ENCODE data around the gene CDC6.
"Not testable (repeated sequence)": the region's sequence is repeated elsewhere in the genome, so short reads cannot be mapped to it uniquely, and the experiment has no call there.

Gene CDC6

DNA sequence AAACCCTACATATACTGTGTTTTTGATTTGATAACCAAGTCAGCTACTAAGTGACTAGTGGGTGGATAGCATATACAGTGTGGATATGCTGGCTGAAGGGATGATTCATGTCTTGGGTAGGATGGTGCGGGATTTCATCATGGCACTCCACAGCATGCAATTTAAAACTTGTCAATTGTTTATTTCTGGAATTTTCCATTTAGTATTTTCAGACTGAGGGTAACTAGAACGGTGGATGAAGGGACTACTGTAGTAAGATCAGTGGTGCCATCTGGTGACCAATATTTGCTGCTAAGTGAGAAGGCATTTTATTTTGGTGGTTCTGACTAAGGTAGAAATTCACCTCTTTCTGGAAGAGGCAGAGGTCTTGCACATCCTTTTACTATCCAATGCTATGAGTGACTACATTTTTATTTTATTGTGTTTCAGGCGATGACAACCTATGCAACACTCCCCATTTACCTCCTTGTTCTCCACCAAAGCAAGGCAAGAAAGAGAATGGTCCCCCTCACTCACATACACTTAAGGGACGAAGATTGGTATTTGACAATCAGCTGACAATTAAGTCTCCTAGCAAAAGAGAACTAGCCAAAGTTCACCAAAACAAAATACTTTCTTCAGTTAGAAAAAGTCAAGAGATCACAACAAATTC lies 3.1 kb downstream of the CDC6 start:
- no peak for DNase-seq (ENCODE audit: low read depth in 3 of 3)

GRCh38 chr17:40291281-40291664 lies 3.6 kb downstream of the CDC6 start:
- DNase-seq (ENCODE audit: low read depth in 3 of 3) = no peak

GRCh38 chr17:40293363-40293762 lies 5.7 kb downstream of the CDC6 start:
- no peak for DNase-seq (ENCODE audit: low read depth in 3 of 3)

DNA sequence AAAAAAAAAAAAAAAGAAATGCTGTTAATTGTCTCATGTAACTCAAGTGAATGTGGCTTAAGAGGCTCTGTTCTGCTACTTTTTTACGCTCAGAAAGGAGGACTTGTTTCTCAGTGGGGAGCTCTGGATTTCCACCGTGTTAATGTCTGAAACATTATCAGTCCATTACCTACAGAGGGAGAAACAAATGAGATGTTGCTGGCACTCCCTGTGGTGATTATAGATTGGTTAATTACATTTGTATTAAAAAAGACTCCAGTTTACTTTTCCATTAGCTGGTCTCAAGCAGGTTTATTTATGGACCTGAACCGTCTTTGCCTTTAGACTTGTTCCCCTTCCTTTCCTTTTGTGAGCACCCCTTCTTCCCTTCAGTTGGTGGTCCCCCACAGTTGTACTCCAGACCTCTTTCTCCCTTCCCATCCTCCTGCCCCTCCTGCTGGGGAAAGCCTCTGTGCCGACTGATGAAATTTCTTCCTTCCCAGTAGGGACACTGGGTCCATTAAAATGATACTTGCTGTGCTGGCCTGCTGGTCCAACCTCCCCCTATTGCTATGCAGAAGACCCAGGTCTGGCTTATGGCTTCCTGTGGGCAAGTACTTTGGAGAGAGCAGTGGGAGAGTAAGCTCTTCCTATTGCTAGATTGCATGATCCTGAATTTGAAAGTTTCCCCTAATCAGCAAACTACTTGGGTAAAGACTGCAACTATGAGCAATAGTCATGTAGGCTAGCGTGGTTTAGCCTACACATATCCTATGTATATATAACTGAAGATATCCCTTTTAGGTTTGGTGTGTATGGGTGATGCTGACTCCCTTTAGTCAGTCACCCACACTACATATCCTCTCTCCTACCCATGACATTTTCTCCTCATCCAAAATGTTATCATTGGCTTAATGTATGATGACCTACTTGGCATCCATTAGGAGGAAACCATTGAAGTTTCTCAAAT lies 8.1 kb downstream of the CDC6 start:
- no peak for DNase-seq (ENCODE audit: low read depth in 3 of 3)

GRCh38 chr17:40297511-40297910 lies 9.8 kb downstream of the CDC6 start:
- no peak for DNase-seq (ENCODE audit: low read depth in 3 of 3)

DNA sequence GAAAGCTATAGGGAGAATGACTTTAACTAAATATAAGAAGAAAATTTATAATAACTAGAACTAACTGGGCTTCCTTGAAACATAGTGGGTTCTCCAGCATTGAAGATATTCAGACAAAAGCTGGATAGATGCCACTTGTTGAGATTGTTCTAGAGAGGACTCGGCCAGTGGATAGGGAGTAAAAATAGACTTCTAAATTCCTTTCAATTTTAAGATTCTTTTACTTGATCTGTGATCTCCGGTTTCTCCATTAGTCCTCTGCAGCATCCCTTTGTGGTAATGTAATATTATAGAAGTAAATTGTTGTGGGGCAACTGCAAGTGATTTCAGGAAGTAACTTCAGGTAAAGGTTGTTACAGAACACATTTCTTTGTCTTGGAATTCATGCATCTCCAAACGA lies 11.0 kb downstream of the CDC6 start:
- DNase-seq (ENCODE audit: low read depth in 3 of 3) = no peak

DNA sequence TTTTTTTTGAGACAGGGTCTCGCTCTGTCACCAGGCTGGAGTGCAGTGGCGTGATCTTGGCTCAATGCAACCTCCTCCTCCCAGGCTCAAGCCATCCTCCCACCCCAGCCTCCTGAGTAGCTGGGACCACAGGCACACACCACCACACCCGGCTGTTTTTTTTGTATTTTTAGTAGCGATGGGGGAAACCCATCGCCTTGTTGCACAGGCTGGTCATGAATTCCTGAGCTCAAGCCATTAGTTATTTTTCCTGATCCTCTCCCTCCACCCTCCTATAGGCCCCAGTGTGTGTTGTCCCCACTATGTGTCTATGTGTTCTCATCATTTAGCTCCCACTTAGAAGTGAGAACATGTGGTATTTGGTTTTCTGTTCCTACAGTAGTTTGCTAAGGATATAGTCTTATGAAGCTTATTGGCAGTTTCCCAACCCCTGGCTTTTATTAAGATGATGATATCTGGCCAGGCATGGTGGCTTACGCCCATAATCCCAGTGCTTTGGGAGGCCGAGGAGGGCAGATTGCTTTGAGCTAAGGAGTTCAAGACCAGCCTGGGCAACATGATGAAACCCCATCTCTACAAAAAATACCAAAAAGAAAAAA lies 11.6 kb downstream of the CDC6 start:
- DNase-seq (ENCODE audit: low read depth in 3 of 3) = not testable (repeated sequence)

DNA sequence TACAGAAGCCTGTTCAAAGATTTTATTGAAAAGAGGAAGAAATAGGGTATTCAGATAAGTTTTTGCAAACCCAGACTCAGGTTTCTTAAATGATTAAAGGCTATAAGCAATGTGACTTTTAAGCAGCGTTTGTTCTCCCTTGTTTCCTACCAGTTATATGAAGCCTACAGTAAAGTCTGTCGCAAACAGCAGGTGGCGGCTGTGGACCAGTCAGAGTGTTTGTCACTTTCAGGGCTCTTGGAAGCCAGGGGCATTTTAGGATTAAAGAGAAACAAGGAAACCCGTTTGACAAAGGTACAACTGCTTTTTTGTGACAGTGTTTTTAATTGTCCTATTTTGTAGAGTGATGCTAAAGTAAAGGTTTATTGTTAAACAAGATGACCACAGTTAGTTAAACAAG lies 13.6 kb downstream of the CDC6 start:
- DNase-seq (ENCODE audit: low read depth in 3 of 3) = no peak

- no peak for DNase-seq (ENCODE audit: low read depth in 3 of 3)
Measured at GRCh38 chr17:40303009-40303657, 15.5 kb downstream of the CDC6 start.

- no peak for DNase-seq (ENCODE audit: low read depth in 3 of 3)
Measured at GRCh38 chr17:40303708-40304551, 16.3 kb downstream of the CDC6 start.

GRCh38 chr17:40304552-40304863 lies 16.8 kb downstream of the CDC6 start:
- DNase-seq (ENCODE audit: low read depth in 3 of 3) = not testable (repeated sequence)

DNA sequence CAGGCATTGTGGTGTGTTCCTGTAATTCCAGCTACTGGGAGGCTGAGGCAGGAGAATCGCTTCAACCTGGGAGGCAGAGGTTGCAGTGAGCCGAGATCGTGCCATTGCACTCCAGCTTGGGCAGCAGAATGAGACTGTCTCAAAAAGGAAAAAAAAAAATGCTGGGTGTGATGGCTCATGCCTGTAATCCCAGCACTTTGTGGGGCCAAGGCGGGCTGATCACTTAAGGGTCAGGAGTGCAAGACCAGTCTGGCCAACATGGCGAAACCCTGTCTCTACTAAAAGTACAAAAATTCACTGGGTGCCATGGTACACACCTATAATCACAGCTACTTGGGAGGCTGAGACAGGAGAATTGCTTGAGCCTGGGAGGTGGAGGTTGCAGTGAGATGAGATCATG lies 17.2 kb downstream of the CDC6 start:
- DNase-seq (ENCODE audit: low read depth in 3 of 3) = not testable (repeated sequence)

DNA sequence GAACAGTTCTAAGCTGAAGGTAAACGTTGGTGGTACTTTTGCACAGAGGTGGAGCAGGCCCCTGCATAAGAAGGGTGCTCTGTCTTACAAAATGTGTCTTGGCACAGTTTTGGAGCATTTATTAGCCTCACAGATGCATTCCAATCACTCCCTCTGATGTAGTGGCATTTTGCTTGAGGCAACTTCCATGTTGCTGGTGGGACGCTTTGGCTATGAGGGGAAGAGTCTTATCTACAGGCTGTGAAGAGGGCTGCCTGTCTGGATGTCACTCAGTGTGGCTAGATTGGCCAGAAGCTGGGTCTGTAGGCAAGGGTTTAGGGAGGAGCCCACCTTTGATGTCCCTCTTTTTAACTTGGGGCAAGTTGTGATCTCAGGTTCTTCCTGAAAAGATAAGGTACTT lies 18.7 kb downstream of the CDC6 start:
- no peak for DNase-seq (ENCODE audit: low read depth in 3 of 3)

GRCh38 chr17:40307001-40307730 lies 19.5 kb downstream of the CDC6 start:
- DNase-seq (ENCODE audit: low read depth in 3 of 3) = no peak

- DNase-seq (ENCODE audit: low read depth in 3 of 3) = no peak
Measured at GRCh38 chr17:40307740-40308239, 20.1 kb downstream of the CDC6 start.

DNA sequence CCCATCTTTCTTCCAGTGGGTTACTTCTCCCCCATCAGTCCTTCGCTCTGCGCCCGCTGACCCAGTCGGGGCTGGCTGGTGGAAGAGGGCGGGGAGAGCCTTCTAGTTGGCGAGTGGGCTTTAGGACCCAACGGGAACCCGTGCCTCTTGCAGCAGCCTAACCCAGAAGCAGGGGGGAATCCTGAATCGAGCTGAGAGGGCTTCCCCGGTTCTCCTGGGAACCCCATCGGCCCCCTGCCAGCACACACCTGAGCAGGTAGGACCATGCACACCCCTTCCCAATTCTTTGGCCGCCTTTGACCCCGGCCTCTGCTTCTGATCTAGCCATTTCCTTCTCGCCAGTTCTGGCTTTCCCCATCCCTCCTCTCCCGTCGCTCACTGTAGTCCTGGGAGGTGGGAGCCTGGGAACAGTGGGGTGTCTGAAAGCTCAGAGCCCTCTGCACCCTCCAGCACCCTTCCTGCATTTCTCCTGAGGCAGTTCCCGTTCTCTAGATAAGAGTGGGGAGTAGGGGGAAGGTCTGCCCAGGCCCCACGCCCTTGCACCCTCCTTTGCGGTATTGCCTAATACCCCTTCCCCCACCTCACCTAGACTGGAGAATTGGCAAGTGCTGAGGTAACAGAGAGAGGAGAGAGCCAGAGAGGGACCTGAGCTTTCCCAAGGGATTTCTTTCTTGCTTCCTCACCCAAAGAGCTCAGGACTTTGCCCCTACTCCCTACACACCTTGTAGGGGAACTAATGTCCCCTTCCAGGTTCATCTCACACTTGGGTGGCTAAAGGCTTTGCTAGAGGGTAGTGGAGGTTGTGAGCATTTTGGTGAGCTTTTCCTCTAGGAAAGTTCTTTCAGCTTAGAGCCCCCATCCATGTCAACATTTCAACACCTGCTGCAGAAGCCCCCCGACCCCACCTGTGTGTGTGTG lies 21.6 kb downstream of the CDC6 start, which contains the start of gene RARA:
TSS of gene RARA (plus strand) at position 150 of the 918 bp plus-strand sequence. CDS start 22,039 bp downstream, outside the sequence.
- no peak for DNase-seq (ENCODE audit: low read depth in 3 of 3)

DNA sequence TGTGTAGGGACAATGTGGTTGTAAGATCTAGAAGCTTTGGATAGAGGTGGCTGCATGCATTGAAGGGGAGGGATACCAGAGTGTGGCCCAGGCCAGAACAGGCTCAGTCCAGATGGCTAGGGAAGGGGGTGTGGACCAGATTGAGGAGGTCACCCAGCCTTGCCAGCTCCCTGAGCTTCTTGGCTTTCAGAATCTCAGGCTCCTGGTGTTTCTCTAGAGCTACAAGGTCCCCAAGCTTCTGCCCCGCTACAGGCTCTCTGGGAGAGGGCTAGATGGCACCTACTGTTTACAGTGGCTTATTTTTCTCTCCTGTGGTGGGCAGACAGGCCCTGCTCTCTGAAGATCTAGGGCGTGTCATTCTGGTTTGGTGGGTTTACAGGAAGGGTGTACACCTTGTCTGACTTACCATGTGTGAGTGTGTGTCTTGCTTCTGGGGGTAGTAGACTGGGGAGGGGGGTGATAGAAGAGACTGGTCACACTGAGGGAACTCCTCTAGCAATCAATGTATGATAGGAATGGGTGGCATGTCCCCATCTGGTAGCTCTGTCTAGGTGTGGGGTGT lies 22.4 kb downstream of the CDC6 start:
- DNase-seq (ENCODE audit: low read depth in 3 of 3) = no peak

DNA sequence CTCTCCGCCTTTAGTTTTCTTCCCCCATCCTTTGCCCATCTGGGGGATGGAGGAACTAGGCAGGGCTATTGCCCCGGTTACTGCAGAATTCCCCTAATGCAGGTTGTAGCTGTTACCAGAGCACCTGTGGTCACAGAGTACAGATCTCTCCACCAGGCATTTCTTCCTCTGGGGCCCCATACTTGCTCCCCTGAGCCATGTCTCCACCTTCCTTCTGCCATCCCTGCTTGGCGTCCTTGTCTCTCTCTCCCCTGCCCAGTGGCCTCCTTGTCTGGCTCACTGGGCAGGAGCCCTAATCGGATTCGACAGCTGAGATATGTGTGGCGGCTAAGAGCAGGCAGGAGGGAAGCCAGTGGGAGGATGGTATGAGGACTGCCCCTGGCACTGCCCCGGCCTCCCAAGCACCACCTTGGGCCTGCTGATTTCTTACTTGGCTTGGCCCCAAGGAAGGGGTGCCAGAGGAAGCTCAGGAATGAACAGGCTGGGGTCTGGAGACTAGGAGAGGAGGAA lies 23.3 kb downstream of the CDC6 start:
- DNase-seq (ENCODE audit: low read depth in 3 of 3) = no peak

DNA sequence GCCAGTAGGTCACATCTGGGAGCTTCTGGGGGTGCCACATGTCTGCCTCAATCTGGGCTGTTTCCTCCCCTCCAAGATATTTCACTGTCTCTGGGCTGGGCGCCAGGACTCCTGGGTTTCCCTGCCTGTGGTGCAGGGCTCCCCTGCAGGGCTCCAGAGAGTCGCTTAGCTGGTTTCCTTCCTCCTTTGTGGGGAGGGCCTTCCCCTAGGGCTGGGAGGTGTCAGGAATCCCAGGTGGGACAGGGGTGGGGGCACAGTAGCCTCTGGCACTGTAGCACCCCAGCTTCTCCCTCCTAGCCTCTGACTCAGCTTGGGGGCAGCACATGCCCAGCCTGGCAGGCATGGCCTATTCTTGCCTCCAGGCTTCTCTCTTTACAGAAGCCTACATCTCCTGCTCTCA lies 23.9 kb downstream of the CDC6 start:
- DNase-seq (ENCODE audit: low read depth in 3 of 3) = no peak
